Measurements from ENCODE around the gene AFAP1L1. TPM values are rescaled to one million over a fixed set of nuclear protein-coding genes. Genes with fewer than 3 reads are reported as not detected.

AFAP1L1 gene
- total RNA-seq, 1 donor from 2014 or later: 0.36 TPM

GRCh38 chr5:149387081-149387631 lies 115.5 kb downstream of the AFAP1L1 start:
- no peaks in the 10 kb centered on the region for H3F3A ChIP-seq (ENCODE audit: low read depth)
- no peak for DNase-seq (ENCODE audit: low spot score)
- no peaks in the 10 kb centered on the region for H3K79me2 ChIP-seq (ENCODE audit: low read depth)
- no peaks in the 10 kb centered on the region for H3K36me3 ChIP-seq
- no peaks in the 10 kb centered on the region for H4K20me1 ChIP-seq (ENCODE audit: low read depth)
- Mint-ChIP-seq H3K9me3 (peaks cover 2% of the 10 kb centered on the region), H3K27ac (no peak overlapping the region), H3K4me3 (no peak overlapping the region), H3K36me3 (no peaks in the 10 kb centered on the region), H3K27me3 (ENCODE audit: insufficient read depth, low read depth) (peaks cover 2% of the 10 kb centered on the region), H3K4me1 (peaks cover 17% of the 10 kb centered on the region)
- no peaks in the 10 kb centered on the region for H3K27me3 ChIP-seq
- no peak overlapping the region for H3K27ac ChIP-seq
- no peak for TF ChIP-seq EZH2phosphoT487 (IDR thresholded peaks at IDR 0.05)
- no peaks in the 10 kb centered on the region for H3K4me1 ChIP-seq
- H3K4me2 ChIP-seq: no peak overlapping the region
- no peak overlapping the region for H2AFZ ChIP-seq (replicated peaks)
- no peak overlapping the region for H3K4me3 ChIP-seq
- H3K9me3 ChIP-seq (ENCODE audit: low read depth): no peaks in the 10 kb centered on the region
- no peak overlapping the region for H3K9ac ChIP-seq

DNA sequence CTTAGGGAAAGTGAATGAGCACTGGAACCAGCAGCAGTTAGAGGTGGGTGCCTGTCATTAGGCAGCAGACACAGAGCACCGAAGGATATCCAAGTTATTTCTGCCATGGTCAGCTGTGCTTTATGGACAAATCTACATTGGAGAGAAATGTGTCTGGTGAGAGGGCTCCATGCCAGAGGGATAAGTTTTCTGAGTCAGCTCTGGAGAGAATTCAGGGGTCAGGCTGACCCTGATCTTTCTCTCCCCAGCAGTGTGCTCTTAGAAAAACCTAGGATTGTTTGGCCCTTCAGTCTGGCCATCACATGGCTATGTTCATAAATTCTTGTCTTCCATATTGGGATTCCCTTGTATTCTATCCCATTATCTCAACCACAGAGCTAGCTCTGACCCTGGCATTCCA lies 116.3 kb downstream of the AFAP1L1 start:
- Histone ChIP-seq H2AFZ (replicated peaks) (no peak overlapping the region), H3K4me1 (no peaks in the 10 kb centered on the region), H3K9ac (no peak overlapping the region), H3K27me3 (no peaks in the 10 kb centered on the region), H3K4me2 (no peak overlapping the region), H3K4me3 (no peak overlapping the region), H4K20me1 (ENCODE audit: low read depth) (no peaks in the 10 kb centered on the region), H3K9me3 (ENCODE audit: low read depth) (no peaks in the 10 kb centered on the region), H3K27ac (no peak overlapping the region), H3K79me2 (ENCODE audit: low read depth) (no peaks in the 10 kb centered on the region), H3F3A (ENCODE audit: low read depth) (no peaks in the 10 kb centered on the region), H3K36me3 (no peaks in the 10 kb centered on the region)
- no peak overlapping the region for H3K4me3 Mint-ChIP-seq
- TF ChIP-seq EZH2phosphoT487 (IDR thresholded peaks at IDR 0.05): no peak
- TF ChIP-seq, protein P1, sequence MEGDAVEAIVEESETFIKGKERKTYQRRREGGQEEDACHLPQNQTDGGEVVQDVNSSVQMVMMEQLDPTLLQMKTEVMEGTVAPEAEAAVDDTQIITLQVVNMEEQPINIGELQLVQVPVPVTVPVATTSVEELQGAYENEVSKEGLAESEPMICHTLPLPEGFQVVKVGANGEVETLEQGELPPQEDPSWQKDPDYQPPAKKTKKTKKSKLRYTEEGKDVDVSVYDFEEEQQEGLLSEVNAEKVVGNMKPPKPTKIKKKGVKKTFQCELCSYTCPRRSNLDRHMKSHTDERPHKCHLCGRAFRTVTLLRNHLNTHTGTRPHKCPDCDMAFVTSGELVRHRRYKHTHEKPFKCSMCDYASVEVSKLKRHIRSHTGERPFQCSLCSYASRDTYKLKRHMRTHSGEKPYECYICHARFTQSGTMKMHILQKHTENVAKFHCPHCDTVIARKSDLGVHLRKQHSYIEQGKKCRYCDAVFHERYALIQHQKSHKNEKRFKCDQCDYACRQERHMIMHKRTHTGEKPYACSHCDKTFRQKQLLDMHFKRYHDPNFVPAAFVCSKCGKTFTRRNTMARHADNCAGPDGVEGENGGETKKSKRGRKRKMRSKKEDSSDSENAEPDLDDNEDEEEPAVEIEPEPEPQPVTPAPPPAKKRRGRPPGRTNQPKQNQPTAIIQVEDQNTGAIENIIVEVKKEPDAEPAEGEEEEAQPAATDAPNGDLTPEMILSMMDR (IDR thresholded peaks at IDR 0.05): no peak
- TF ChIP-seq EZH2 (IDR thresholded peaks at IDR 0.05): no peak
- H3K36me3 Mint-ChIP-seq: no peaks in the 10 kb centered on the region
- no peak for DNase-seq (ENCODE audit: low spot score)
- H3K27me3 Mint-ChIP-seq (ENCODE audit: insufficient read depth, low read depth): peaks cover 4% of the 10 kb centered on the region
- H3K9me3 Mint-ChIP-seq: peaks cover 2% of the 10 kb centered on the region
- H3K27ac Mint-ChIP-seq: no peak overlapping the region
- peaks cover 11% of the 10 kb centered on the region for H3K4me1 Mint-ChIP-seq

DNA sequence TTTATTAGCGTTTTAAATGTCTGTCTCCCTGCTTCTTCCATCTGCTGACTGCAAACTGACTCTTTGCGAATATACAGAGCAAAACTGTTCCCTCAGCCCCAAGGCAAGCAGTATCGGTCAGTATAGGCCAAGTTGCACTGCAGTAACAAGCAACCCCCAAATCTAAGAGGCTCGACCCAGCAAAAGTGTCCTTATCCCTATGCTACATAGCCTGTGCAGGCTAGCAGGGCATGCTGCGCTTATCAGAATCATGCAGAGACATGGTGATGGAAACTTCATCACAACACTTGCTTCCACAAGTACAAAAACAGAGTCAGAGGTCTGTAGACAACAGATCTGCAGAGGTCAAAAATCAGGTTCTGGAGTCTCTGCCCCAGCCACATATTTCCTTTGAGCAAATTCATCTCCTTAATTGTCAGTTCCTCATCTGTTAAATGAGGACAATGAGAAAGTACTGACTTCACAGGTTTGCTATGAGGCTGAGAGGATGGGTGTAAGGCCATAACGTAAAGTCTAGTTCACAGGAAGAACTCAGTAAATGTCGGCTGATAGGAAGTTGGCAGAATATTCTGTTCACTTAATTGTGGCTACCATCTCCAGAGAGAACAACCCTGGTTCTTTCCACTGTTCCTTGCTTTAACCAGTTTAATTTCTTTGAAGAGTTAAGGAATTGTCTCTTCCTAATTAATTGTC lies 117.0 kb downstream of the AFAP1L1 start:
- Mint-ChIP-seq H3K4me3 (no peak overlapping the region), H3K9me3 (peaks cover 2% of the 10 kb centered on the region), H3K27ac (no peak overlapping the region), H3K36me3 (no peaks in the 10 kb centered on the region), H3K27me3 (ENCODE audit: insufficient read depth, low read depth) (peaks cover 4% of the 10 kb centered on the region), H3K4me1 (peaks cover 11% of the 10 kb centered on the region)
- Histone ChIP-seq H3K4me2 (no peak overlapping the region), H4K20me1 (ENCODE audit: low read depth) (no peaks in the 10 kb centered on the region), H3K79me2 (ENCODE audit: low read depth) (no peaks in the 10 kb centered on the region), H3K36me3 (no peaks in the 10 kb centered on the region), H3K4me3 (no peak overlapping the region), H3K27ac (no peak overlapping the region), H2AFZ (replicated peaks) (no peak overlapping the region), H3K4me1 (no peaks in the 10 kb centered on the region), H3K9me3 (ENCODE audit: low read depth) (no peaks in the 10 kb centered on the region), H3F3A (ENCODE audit: low read depth) (no peaks in the 10 kb centered on the region), H3K27me3 (no peaks in the 10 kb centered on the region), H3K9ac (no peak overlapping the region)
- TF ChIP-seq, protein P1 (IDR thresholded peaks at IDR 0.05): no peak
- TF ChIP-seq EZH2phosphoT487 (IDR thresholded peaks at IDR 0.05) (no peak), EZH2 (IDR thresholded peaks at IDR 0.05) (no peak)
- no peak for DNase-seq (ENCODE audit: low spot score)

All from neural progenitor cell (in vitro differentiated cells).